HG02763 (cell line): Measurements from ENCODE around the gene HNRNPH3.

Experiments
- ATAC-seq: cut with Tn5 transposase; IDR thresholded peaks from one replicate; pipeline ENCODE4 v1.9.1; 2021; ENCODE audit warnings: mild to moderate bottlenecking, moderate library complexity; ENCODE audit not compliant: unreplicated experiment

The HNRNPH3 gene

DNA sequence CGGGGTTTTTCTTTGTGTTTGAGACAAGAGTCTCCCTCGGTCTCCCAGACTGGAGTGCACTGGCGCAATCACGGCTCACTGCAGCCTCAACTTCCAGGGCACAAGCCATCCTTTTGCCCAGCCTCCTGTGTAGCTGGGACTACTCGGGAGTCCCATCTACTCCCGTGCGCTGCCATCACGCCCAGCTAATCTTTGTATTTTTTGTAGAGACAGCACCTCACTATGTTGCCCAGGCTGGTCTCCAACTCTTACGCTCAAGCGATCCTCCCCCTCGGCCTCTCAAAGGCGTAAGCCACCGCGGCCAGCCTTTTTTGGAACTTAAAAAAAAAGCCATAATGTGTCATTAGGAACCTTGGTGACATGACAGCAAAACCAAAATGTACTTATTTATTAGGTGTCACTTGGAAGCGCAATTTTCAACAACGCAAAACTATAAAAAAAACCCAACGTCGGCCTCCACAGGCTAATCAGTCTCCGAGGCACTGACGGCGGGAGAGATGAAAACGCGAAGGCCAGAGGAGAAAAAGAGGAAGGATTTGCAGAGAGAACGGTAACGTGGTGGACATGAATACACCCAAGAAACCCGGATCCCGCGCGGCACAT is 911 bp upstream of the HNRNPH3 start:
- no peak for ATAC-seq

- ATAC-seq = peak; percentile 12
Measured at GRCh38 chr10:68332259-68333057, 594 bp downstream of the HNRNPH3 start, which contains the start of gene PBLD. Gene PBLD (minus strand): TSS chr10:68332928. CDS start chr10:68306844, 26,084 bp downstream.

- no peak for ATAC-seq
Measured at GRCh38 chr10:68333058-68333395, 1.2 kb downstream of the HNRNPH3 start.

DNA sequence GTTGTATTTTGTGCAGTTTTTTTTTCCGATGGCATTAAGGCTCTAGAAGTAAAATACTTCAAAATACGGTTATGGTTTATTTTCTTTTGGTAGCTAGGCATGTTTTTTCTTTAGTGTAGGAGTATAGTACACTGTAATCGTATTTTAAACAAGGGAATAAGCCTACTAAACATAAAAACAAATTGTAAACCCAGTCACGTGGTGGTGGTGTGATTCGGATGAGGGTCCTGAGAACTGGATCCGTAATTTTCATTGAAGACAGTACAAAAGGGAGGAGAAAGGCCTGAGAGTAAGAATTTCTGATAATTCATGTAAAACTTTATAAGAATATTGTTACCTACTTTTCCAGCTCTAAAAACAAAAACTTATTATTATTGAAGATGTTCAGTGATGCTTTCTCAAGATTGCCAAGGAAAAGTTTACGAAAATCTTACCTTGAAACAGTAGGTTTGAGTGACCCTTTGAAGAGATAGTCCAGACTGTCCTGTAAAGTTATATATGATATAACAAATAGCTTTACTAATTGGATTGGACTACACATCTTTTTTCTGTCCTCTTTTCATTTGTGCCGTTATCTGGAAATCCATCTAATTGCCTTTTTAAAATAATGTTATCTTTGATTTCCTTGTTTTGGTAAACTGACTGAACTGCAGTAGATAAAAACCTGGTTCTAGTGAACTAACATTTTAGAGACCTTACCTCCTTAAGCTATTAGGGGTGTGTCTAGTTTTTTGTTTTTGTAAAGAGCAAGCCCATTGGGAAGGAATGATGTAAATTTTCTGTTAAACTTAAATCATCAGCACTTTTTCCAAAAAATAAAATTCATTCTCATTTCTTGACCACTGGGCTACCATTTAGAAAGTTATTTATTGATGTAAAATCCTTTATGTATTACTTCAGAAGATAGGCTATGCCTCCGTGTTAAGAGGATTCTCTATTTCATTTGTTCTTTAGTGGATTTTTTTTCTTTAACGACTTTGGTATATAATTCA is 1.9 kb downstream of the HNRNPH3 start:
- no peak for ATAC-seq

GRCh38 chr10:68334672-68335467 is 3.0 kb downstream of the HNRNPH3 start:
- ATAC-seq = no peak

- ATAC-seq = no peak
Measured at GRCh38 chr10:68336754-68337351, 5.0 kb downstream of the HNRNPH3 start.

DNA sequence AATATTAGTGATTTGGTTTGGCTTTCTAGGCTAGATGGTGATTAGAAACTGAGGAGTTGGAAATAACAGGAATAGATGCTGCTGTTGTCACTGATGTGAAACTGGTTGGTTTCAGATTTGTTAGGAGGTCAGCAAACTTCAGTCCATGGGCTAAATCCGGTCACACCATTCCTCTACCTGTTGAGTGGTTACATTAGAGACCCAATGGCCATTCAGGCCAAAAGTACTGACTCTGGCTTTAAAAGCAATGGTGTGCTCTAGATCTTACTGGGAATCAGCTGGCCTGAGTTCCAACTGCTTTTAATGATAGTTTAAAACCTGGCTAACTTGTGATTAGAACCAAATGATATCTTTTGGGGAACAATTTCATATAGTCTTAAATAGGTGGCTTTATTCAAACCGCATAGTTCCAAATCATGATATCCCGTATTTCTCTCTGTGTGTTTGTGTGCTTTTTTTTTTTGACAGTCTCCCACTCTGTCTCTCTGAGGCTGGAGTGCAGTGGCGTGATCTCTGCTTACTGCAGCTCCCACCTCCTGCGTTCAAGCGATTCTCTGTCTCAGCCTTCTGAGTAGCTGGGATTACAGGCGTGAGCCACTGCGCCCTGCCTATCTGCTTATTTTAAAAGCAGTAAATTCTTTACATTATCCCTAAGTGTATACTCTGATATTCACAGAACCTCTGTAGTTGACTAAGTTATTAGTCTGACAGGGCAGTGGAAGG is 8.7 kb downstream of the HNRNPH3 start:
- no peak for ATAC-seq

DNA sequence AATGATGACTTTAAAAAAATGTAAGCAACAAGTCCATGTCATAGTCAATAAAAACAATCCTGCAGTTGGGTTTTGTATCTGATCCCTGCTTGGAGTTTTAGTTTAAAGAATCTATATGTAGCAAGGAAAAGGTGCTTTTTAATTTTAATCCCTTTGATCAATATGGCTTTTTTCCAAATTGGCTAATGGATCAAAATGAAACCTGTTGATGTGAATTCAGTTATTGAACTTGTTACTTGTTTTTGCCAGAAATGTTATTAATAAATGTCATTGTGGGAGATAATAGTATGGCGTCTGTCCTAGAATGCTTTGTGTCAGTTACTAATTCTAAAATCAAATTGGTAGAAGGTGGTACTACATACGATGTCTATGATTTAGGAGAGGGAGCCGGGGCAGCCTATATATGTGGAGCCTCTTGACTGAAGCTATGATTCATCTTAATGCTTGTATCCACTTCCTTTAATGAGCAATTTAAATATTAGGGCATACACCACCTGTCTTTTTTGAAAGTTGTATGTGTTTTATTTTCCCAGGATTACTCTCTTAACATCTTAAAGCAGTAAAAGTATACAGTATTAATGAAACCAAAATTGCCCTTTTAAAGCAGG is 11.1 kb downstream of the HNRNPH3 start:
- ATAC-seq = no peak

DNA sequence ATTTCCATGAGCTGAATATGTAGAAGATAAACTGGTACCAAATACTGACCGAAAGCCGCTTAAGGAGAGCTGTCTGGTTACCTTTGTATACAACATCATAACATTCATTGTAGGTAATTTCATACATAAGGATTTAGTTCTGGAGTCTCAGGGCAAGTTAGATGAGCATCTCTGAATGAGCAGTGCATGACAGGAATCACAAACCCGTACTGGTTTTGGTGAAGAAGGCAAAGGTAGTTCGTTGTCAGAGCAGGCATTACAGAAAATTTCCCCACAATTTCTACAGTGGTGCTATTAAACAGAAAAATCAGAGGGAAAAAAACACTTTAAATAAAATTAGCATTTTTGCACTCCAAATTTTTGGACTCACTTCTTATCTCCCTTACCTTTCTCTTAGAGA is 13.8 kb downstream of the HNRNPH3 start:
- no peak for ATAC-seq

DNA sequence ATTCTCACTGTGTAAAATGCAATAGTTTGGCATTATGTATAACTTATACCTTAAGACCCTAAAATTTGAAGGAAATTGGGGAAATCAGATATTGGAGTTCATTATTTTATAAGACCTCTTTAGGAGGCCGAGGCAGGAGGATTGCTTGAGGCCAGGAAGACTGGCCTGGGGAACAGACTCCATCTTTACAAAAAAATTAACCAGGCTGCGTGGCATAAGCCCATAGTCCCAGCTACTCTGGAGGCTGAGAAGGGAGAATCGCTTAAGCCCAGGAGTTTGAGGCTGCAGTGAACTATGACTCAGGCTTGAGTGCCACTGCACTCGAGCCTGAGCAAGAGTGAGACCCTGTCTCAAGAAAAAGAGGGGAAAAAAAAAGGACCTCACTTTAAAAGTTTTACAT is 14.9 kb downstream of the HNRNPH3 start:
- ATAC-seq = no peak

DNA sequence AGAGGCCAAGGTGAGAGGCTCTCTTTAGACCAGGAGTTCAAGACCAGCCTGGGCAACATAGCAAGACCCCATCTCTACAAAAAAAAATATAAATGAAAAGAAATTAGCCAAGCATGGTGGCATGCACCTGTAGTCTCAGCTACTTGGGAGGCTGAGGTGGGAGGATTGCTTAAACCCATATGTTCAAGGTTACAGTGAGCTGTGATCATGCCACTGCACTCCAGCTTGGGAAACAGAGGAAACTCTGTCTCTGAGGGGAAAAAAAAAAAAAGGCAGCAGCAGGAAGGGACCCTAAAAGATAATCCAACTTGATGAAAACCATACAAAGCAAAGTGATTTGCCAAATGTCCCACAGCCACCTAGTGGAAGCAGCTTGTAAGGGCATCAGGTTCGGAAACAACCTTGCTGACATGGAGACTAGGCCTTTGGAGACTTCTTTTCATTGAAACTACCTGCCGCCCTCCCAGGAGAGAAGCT is 16.4 kb downstream of the HNRNPH3 start:
- no peak for ATAC-seq

- ATAC-seq = no peak
Measured at GRCh38 chr10:68353537-68353936, 21.7 kb downstream of the HNRNPH3 start.

DNA sequence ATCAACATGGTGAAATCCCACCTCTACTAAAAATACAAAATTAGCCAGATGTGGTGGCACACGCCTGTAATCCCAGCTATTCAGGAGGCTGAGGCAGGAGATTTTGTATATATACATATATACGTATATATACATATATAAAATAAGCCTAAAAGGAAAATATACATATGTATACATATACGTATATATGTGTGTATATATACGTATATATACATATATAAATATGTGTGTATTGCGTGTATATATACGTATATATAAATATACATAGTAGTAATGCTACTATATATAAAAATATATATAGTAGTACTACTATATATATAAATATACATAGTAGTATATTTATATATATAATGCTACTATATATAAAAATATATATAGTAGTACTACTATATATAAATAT is 27.3 kb downstream of the HNRNPH3 start:
- ATAC-seq = no peak

DNA sequence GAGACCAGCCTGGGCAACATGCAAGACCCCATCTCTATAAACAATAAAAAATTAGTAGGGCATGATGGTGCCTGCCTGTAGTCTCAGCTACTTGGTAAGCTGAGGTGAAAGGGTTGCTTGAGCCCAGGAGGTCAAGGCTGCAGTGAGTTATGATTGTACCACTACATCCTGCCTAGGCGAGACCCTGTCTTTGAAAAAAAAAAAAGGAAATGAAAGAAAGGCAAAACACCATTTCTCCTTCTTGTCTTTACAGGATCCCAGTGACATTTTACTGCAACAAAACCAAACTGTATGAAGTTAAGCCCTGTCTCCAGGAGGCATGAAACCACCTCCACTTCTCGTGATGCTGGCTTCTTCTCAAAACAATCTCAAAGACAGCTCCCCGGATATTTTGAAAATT is 30.7 kb downstream of the HNRNPH3 start:
- no peak for ATAC-seq

DNA sequence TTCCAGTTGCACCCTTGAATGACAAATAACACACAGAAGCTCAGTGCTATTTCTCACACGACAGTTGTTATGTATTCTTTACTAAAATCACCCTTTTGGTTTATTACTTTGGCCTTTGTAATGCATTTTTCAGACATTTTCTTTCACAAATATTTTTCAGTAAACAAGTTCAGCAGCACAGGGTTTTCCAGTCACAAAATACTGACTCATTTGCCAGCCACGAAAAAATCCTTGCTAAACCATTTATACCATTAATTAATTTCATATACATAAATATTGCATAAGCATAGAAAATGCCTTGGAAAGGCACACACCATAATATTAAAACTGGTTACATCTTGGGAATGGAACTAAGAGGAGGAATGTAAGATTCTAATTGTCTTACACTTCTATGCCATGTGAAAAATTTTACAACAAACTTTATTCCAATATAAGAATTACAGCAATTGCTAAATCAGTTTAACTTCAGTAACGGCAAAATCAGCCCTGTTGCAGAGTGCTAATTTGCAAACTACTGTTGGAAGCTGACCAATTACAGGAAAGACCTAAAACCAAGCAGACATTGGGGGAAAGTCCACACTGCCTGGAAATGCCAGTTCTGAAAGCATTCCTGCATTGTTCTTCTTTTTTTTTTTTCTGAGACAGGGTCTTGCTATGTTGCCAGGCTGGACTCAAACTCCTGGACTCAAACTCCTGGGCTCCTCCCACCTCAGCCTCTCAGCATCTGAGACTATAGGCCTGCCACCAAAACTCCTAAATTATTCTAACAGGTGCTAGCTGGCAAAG is 32.4 kb downstream of the HNRNPH3 start:
- ATAC-seq = no peak

- no peak for ATAC-seq
Measured at GRCh38 chr10:68365611-68366010, 33.7 kb downstream of the HNRNPH3 start.

- ATAC-seq = no peak
Measured at GRCh38 chr10:68366600-68366999, 34.7 kb downstream of the HNRNPH3 start.

DNA sequence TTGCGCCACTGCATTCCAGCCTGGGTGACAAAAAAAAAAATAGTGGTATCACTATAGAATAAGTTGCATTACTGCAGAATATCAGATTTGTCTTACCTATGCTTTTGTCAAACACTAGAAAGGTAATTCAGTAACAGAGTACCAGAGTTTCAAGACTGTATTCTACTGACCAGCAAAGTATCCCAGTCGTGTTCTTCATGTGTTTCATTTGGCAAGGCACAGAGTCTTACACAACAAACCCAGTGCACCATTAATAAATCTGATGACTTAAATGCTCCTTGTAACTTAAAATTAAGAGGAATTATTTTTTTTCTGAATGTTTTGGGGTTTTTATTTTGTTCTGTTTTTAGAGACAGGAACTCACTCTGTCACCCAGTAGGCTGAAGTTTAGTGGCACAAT is 35.3 kb downstream of the HNRNPH3 start:
- ATAC-seq = no peak
